ENCODE results near the gene MSX2. TPM values are rescaled to one million over a fixed set of nuclear protein-coding genes. Genes with fewer than 3 reads are reported as not detected.
A peak's percentile ranks its signal among the peaks of the same experiment; 100 is the strongest.

The MSX2 gene
- total and polyA plus RNA-seq, 2 of the 4 experiments (the other 2 are of a cell fraction), result 2.2 to 3.7 TPM

GRCh38 chr5:174755106-174755505 lies 30.7 kb downstream of the MSX2 start:
- no peak overlapping the region for H4K91ac ChIP-seq (ENCODE audit: insufficient read depth, low read depth, low read length)
- DNase-seq (peak; percentile 22), ATAC-seq (ENCODE audit: low read depth) (peak; percentile 42)
- H3K4me2 ChIP-seq (ENCODE audit: low read depth, low read length), result no peak overlapping the region
- no peaks in the 10 kb centered on the region for H3K79me1 ChIP-seq (ENCODE audit: low read depth in 1 of 2, low read length in 2 of 2)
- H4K20me1 ChIP-seq (ENCODE audit: insufficient read depth, low read length), result no peaks in the 10 kb centered on the region
- H3K9me1 ChIP-seq (ENCODE audit: insufficient read depth, low read length), result no peaks in the 10 kb centered on the region
- H2AFZ ChIP-seq (replicated peaks; ENCODE audit: low read length, poor library complexity), result no peak overlapping the region
- H3K36me3 ChIP-seq (ENCODE audit: control insufficient read depth, insufficient read depth, low read length), result no peaks in the 10 kb centered on the region
- H2BK15ac ChIP-seq (ENCODE audit: low read depth, low read length), result no peak overlapping the region
- WGBS, 2 experiments (ENCODE audit: extremely low coverage in 2 of 2, insufficient read length in 1 of 2), result no CpG with 5 or more reads among the region's 2 CpGs
- H3K27ac ChIP-seq (ENCODE audit: insufficient read depth, low read length), result no peak overlapping the region
- no peaks in the 10 kb centered on the region; the same call in 1 of the 2 replicates for H3K4me1 ChIP-seq (ENCODE audit: control insufficient read depth, insufficient read depth, low read length)
- no peak overlapping the region for H4K5ac ChIP-seq (ENCODE audit: low read depth, low read length)
- ChIA-PET POLR2A (ENCODE audit: unreplicated experiment) (no interaction called here), CTCF (interaction anchor here (1.0 kb wide), 1 partner anchor 335 kb away, joined by 3 read pairs; no protein-coding TSS in a partner anchor)
- H2BK120ac ChIP-seq (ENCODE audit: low read depth, low read length), result no peak overlapping the region
- dilution Hi-C loops (cut with HindIII; ENCODE audit: low sequenced_read_pairs, unreplicated experiment) (no loop called here), in situ Hi-C loops (cut with MboI; ENCODE audit: low sequenced_read_pairs) (no loop called here), intact Hi-C loops (cut with micrococcal nuclease) (loop anchor here (1.0 kb wide), 1 partner anchor 336 kb away; no protein-coding TSS in a partner anchor)
- no peaks in the 10 kb centered on the region for H3K9me3 ChIP-seq (ENCODE audit: control insufficient read depth, insufficient read depth, low read length)
- H3K18ac ChIP-seq (ENCODE audit: low read depth, low read length), result no peak overlapping the region
- H4K8ac ChIP-seq (ENCODE audit: low read depth in 2 of 2, low read length in 2 of 2), result no peak overlapping the region
- BruUV-seq (replicated peaks), result no TSS peak
- peaks cover 7% of the 10 kb centered on the region for H3K27me3 ChIP-seq (ENCODE audit: control insufficient read depth, insufficient read depth, low read length)
- no peak overlapping the region for H2BK20ac ChIP-seq (ENCODE audit: low read depth, low read length)
- no peak overlapping the region for H3K9ac ChIP-seq (ENCODE audit: low read depth, low read length)
- H3K4ac ChIP-seq (ENCODE audit: low read depth, low read length), result no peak overlapping the region
- H3K14ac ChIP-seq (replicated peaks; ENCODE audit: low read depth, low read length), result no peak overlapping the region
- H3K4me3 ChIP-seq (ENCODE audit: insufficient read depth, low read depth, low read length), result no peak overlapping the region
- H2BK5ac ChIP-seq (ENCODE audit: low read depth, low read length, poor library complexity, severe bottlenecking), result no peak overlapping the region
- no peak overlapping the region for H2AK9ac ChIP-seq (replicated peaks; ENCODE audit: low read depth, low read length, poor library complexity)
- no peak overlapping the region for H3K56ac ChIP-seq (ENCODE audit: extremely low read depth, insufficient read depth, low read length)
- no peak overlapping the region for H2AK5ac ChIP-seq (ENCODE audit: low read depth, low read length)
- TF ChIP-seq USF2 (IDR thresholded peaks at IDR 0.05; ENCODE audit: low read depth, low read length) (no peak), MXI1 (IDR thresholded peaks at IDR 0.05; ENCODE audit: borderline replicate concordance, low read depth, low read length) (no peak), RCOR1 (IDR thresholded peaks at IDR 0.05; ENCODE audit: insufficient replicate concordance, low read length) (no peak), FOS (IDR thresholded peaks at IDR 0.05; ENCODE audit: low read depth, low read length) (no peak), ELK1 (IDR thresholded peaks at IDR 0.05; ENCODE audit: borderline replicate concordance, low read depth, low read length) (no peak), RAD21 (IDR thresholded peaks at IDR 0.05; ENCODE audit: low read length) (peak; percentile 36), RFX5 (IDR thresholded peaks at IDR 0.05; ENCODE audit: low read depth, low read length) (no peak), MAFK (IDR thresholded peaks at IDR 0.05; ENCODE audit: low read depth, low read length) (no peak), BHLHE40 (IDR thresholded peaks at IDR 0.05; ENCODE audit: low read depth, low read length) (no peak), SMC3 (IDR thresholded peaks at IDR 0.05; ENCODE audit: low read depth, low read length) (peak; percentile 41; the same call in 1 of the 2 replicates), CTCF (conservative IDR thresholded peaks at IDR 0.05; ENCODE audit: low read depth, low read length) (peak; percentile 48), NFE2L2 (IDR thresholded peaks at IDR 0.05; ENCODE audit: low read depth, low read length) (no peak), MAZ (IDR thresholded peaks at IDR 0.05; ENCODE audit: borderline replicate concordance, low read depth, low read length) (no peak), POLR2A (IDR thresholded peaks at IDR 0.05; ENCODE audit: low read depth, low read length) (no peak), CEBPB (IDR thresholded peaks at IDR 0.05; ENCODE audit: low read depth, low read length) (no peak), CHD1 (IDR thresholded peaks at IDR 0.05; ENCODE audit: low read depth, low read length) (no peak)
- H3K23ac ChIP-seq (ENCODE audit: low read depth, low read length), result no peak overlapping the region
